ELF-1 (cell line): ENCODE data around the gene ZNF598.

Source experiments
- DNase-seq: peaks from one replicate; pipeline ENCODE4 v3.0.0-alpha.2; 2016; ENCODE audit warnings: low read depth, low spot score

ZNF598 gene

DNA sequence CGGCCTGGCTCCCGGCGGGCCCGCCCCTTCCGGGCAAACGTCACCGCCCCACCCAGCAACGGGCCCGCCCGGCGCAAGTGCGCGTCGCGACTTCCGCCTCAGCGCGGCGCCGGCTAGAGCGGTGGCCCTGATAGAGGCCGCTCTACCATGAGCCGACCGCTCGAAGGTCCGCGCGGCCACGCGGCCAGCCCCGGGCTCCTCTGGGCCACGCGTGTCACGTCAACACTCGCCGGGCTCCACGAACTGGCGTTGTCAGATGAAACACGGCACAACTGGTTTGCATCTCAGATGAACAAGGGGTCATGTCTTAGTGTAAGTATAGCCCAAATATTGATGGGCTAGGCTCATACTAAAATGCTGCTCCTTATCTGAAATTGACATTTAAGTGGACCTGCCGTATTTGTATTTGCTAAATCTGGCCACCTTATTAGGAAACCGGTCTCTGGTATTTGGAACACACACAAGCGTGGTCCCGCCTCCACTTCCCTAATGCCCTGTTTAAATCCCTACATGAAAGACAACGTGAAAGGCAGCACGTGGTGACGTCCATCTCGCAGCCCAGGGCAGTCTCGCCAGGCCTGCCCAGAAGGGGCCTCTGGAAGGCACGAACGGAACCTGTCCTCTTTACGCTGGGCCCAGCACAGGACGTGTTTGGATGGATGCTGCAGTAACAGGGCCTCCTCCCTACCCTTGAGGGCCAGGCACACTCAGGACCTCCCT is at the start of gene ZNF598:
Gene ZNF598 (minus strand): TSS at position 31 of the 720 bp plus-strand sequence.
- peak; percentile 81 for DNase-seq

DNA sequence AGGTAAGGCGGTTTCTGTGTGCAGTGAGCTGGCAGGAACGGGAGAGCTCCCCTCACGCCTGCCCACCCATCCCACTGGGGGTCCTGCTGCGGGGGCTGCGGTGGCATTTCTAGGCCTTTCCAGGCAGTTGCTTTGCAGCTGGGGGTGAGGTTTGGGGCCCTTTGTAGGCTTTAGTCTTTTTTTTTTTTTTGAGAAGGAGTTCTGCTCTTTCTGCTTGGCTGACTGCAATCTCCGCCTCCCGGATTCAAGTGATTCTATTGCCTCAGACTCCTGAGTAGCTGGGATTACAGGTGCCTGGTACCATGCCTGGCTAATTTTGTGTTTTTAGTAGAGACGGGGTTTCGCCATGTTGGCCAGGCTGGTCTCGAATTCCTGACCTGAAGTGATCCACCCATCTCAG is 49.3 kb upstream of the ZNF598 start:
- DNase-seq: no peak

DNA sequence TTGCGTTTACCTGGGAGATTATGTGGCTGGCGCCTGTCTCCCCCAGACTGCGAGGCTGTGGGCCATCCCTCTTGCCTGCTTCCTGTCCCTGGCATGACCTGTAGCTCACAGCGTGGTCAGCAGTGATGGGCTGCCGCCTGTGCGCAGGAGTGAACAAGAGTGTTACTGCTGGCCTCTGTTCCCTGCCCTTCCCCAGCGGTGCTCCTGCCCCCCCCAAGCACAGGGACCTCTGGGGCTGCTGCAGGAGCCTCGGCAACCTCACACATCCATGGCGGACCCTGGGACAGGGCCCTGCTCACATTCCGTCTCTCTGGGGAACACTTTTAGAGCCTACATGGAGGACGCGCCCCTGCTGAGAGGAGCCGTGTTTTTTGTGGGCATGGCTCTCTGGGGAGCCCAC is 48.8 kb upstream of the ZNF598 start:
- no peak for DNase-seq

DNA sequence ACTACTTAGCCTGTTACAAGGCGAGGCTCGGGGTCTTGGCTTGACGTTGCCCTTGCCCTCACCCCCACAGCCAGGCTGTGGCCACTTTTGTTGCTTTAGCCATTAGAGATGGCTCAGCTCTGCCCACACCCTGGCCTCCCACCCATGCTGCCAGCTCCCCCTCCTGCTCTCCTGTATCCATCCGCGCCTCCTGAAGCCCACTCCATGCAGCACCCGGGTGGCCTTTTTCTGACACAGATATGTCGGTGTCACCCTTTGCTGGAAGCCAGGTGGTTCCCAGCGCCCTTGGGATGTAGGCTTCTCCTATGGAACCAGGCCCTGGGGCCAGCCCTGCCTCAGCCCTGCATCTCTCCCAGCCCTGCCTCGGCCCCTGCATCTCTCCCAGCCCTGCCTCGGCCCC is 47.8 kb upstream of the ZNF598 start:
- DNase-seq: no peak

DNA sequence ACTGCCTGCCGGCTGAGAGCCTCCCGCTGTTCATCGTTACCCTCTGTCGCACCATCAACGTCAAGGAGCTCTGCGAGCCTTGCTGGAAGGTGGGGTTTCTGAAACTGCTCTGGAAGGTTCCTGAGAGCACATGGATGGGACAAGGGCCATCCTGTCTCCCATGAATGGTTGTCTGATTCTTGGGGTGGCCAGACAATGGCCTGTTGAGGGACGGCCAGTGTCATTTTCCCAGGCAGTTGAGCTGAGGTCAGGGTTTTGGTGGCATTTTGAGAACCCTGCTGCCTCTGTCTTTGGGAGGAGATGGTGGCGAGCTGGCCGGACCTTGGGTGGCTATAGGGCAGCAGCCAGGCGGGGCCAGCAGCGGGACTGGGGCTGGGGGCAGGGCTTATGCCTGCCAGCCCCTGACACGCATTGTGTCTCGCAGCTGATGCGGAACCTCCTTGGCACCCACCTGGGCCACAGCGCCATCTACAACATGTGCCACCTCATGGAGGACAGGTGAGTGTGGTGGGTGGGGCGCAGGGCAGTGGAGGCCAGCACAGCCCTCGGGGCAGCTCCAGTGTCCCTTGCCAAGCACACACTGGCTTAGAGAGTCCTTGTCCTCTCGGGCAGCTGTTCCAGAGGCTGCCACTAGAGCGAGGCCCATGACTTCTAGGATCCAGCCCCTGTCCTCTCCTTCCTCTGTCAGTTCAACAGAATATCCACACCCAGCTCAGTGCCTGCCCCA is 47.2 kb upstream of the ZNF598 start:
- DNase-seq: peak; percentile 36

DNA sequence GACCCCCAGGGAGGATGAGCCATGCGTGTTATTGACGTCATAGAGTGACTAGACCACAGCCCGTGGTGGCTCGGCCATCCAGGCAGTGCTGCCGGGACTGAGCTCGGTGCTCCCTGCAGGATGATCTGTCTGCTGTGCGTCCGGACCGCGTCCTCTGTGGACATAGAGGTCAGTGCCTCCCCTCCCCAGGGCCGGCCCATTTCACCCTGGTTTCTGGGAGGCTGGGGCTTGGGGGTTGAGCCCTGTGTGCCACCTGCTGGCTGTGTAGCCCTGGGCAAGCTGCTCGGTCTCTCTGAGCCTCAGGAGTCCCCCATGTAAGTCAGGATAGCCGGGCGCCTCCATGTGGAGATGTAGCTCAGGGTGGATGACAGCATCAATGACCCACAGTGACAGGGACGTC is 46.5 kb upstream of the ZNF598 start:
- peak; percentile 20 for DNase-seq

DNA sequence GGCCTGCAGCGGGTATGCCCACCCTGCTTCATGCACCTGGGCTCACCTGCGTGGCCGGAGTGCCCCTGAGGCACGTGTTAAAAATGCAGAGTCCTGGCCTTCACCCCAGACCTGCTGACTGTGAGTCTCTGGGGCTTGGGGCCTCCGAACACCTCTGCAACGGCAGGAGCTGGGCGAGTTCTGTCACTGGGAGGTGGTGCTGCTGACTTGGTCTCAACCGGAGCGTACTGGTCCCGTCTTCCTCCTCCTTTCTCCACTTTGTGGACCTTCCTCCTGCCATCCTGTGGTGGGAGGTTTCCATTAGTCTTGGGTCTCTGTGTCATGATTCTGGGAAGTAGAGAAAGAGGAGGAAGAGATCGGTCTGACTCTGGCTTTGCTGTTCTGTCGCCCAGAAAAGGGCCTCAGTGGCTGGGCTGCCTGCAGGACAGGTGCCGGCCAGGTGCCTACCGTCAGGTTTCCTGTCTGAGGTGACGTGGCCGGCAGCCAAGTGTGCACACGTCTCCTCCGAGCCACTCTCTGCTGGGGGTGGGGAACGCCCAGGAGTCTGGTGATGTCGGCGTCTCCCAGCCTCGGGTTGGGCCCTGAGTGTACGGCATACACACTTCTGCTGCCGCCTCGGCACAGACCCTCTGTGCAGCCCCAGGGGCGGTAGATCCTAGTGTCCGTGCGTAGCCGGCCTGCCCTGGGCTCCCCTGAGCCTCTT is 45.1 kb upstream of the ZNF598 start:
- DNase-seq: no peak

DNA sequence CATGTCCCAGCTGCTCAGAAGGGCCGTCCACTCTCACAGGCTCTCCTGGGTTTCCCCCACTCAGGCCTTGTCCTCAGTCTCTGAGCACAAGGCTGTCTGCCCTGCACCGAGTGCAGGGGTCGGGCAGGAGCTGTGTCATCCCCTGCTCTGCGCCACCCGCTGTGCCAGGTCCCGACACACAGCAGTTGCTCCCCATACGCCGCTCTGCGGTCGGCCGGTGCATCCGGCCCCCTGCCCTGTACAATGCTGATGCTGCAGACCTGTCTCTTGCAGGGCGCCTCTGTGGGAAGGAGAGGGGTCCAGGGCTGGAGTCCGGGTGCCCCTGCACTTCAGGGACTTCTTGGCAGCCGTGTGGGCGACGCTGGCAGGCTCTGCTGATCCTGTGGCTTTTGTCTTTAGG is 44.3 kb upstream of the ZNF598 start:
- DNase-seq: no peak

DNA sequence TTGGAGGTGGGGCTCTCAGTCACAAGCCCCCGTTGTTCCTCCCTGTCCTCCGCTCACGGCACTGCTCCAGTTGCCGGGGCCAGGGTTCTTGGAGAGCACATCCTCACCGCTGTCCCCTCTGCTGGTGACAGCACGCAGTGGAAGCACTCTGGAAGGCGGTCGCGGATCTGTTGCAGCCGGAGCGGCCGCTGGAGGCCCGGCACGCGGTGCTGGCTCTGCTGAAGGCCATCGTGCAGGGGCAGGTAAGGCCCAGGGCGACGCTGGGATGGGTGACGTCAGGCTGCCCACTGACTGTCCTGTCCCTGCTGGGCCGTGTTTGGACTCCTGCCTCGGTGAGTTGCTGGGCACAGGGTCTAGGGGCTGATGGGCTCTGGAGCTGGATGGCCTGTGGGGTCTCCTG is 43.6 kb upstream of the ZNF598 start:
- DNase-seq: no peak

DNA sequence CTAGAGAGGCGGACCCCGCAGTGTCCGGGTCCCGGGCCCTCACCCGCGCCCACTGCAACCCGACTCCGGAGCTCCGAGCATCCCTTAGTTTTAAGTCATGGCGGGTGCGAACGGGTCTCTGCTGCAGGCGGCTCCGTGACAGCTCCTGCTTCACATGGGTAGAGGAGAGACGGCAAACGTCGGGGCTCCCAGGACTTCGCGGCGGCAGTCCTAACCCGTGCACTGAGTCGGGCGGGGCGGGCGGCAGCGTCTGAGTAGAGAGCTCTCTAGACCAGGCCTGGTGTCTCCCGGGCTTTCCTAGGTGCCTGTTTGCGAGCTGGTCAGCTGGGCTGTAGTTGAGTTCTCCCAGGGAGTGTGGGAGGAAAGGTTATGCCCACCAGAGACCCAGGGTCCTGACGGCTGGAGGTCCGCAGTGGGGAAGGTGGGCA is 38.5 kb upstream of the ZNF598 start:
- no peak for DNase-seq

DNA sequence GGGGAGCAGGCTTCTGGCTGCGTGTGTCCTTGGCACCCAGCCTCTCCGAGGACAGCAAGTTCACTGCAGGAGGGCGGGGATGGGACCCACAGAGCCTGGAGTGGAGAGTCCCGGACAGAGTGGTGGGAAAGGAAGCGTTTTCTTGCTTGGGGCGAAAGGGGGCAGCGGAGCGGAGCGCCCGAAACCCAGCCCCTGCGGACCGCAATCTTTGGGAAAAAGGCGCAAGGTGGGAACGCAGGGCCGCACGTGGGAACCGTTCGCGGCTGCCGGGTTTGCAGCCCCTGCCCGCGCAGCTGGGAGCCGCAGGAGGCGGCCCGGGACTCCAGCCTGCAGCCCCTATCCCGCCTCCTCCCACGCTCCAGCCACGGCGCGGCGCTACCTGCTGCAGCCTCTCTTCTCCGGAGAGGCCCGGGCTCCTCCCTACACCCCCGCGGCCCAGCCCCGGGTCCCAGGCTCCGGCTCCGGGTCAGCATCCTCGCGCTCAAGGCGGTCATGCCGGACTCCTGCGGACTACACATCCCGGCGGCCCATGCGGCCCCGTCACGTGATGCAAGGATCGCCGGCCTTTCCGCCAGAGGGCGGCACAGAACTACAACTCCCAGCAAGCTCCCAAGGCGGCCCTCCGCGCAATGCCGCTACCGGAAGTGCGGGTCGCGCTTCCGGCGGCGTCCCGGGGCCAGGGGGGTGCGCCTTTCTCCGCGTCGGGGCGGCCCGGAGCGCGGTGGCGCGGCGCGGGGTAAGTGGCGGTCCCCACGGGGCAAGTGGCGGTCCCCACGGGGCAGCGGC is 37.9 kb upstream of the ZNF598 start, which contains the start of the genes NTHL1 and TSC2:
Gene NTHL1 (minus strand): TSS at position 505 of the 786 bp plus-strand sequence. CDS start 11 bp downstream, at position 494.
Gene TSC2 (plus strand): TSS at position 656 of the 786 bp plus-strand sequence. CDS start 631 bp downstream, outside the sequence.
- peak; percentile 99 for DNase-seq

DNA sequence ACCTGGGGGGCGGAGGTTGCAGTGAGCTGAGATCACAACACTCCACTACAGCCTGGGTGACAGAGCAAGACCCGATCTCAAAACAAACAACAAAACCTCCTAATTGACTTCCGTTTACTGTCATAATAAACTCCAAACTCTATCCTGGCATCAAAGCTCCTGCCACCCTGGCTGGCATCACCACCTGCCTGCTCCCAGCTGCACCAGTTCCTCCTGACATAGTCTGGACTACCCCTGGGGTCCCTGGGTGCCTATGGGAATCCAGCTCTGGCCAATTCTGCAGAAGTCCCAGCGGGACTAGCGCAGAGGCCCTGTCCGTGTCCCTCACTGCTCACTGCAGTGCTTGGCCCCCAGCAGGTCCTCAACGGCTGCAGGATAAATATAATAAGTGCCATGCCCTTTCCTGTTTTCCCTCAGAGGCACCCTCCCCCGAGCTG is 37.3 kb upstream of the ZNF598 start:
- no peak for DNase-seq

DNA sequence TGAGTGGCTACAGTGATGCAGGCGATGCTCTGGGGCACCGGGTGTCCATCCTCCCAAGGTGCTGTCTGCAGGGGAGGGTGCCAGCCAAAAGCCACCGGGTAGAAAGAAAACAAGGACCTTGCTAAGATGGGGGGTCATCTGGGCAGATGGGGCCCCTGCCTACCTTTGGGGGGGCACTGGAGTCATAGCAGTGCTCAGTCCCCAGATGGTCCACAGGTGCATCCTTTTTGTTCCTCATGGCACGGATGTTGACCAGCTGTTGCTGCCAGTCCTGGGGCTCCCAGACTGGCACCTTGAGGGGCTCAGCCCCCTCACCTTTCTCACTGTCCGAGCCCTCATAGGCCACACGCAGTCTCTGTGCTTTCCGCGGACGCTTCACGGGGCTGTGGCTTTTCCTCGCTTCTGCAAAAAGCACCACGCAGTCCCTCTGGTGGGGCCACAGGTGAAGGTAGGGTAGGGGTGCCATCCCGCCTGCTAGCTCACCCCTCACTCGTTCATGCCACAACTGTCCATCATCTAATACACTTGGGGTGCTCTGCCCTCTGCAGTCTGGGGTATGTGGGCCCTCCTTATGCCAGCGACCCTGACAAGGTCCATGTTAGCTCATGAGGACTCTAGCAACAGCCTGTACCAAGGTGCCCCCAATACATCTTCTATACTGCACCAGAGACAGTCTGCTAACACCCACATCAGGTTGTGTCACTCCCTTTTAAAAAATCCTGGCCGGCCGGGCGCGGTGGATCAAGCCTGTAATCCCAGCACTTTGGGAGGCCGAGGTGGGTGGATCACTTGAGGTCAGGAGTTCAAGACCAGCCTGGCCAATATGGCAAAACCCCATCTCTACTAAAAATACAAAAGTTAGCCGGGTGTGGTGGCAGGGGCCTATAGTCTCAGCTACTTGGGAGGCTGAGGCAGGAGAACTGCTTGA is 36.6 kb upstream of the ZNF598 start:
- DNase-seq: no peak

DNA sequence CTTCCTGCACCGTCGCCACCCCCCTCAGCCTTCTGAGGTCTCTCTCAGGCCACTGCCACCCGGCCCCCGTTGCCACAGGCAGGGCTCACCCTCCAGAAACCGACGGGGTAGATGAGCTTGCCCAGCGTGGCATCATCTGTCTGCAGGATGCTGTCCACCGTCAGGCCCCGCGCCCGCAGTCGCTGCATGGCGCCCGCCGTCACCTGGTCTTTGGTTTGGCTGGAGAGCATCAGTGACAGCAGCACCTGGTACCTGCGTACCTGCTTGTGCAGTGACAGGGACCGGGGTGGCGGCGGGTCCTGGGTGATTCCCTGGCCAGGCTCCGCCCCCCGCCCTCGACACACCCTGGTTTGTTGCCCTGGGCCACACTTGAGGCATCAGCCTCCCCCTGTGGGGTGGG is 34.9 kb upstream of the ZNF598 start:
- DNase-seq: no peak

DNA sequence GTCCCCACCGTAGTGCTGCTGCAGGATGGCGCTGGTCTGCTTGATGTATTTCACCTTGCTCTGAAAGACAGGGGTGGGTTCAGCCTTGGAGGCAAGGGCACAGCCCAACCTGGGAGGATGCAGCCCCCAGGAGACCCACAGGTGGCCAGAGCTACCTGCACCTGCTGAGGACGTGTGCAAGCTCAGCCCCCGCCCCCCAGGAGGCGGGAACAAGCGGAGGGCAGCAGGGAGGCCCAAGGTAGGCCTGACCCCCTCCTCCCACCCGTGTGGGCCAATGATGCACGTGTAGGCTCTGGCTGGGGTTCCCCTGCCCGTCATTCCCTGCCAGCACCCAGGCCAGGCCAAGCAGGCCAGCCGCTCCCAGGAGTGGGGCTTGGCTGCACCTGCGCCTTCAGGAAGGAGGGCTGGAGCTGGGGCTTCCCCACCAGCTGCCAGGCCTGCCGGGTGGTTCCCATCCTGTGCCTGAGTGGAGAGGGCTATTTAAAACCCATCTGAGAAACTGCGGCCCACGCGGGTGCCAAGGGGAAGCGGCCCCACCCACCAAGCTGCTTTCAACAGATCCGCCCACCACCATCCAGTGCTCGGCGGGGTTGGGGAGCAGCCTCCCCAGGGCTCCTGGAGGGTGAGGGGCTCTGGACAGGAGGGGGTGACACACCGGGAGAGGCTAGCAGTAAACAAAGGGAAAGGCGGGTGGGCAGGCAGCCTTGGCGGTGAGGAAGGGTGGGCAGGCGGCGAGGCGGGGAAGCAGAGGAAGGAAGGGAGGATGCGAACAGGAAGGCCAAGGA is 34.2 kb upstream of the ZNF598 start:
- DNase-seq: no peak

DNA sequence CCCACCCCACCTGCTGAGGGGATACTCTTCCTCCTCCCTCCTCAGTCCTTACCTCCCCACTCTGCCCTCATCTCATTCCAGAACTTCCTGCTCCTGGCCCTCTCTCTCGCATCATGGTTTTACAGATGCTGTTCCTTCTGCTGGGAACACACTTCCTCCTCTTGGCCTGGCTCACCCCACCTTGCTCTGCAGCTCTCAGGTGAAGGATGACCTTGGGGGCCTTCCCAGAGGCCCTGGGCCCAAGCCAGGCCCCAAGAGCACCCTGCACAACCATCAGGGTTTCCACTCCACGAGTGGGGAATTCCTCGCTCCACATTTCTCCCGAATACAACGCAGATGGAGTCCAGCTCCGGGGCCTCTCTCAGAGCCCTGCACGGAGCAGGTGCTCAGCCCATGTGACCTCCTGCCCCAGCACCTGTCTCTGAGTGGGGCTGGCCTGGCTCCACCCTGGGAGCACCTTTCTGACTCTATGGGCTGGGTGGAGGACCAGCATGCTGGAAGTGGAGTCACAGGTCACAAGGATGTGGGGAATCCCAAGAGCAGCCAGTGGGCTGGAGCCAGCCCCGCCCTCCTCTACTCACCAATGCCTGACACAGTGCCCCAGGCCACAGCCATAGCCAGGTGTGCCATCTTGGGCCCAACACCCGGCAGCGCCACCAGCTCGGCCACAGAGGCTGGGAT is 33.5 kb upstream of the ZNF598 start:
- DNase-seq: no peak

DNA sequence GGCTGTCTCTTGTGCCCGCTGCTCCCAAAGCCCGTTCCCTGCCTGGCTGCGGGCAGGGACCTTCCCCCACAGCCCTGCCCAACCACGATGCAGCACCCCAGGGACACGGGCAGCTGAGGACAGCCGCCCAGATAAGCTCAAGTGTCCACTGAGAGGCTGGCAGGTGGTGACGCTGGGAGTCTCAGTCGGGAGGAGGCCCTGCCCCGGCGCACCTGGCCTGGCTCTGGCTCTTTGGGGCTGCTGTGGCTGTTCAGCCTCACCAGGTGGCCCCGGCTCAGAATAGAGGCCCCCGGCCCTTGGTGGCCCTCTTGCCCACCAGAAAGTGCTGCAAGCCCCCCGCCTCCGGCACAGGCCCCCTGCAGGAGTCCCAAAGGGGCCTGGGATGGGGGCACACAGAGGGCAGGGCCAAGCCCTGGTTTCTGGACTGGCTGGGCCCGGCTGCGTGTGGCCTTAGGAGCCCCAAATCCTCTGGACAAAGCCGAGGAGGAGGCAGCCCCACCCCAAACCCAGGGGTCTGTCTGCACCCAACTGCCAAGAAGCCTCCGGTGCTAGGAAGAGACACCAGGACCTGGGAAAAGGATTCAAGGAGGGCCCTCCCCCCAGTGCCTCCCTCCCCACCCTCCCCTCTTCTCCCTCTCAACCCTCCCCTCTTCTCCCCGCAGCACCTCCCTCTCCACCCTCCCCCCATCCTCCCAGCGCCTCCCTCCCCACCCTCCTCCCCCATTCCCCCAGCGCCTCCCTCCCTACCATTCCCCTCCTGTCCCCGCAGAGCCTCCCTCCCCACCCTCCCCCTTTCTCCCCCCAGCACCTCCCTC is 32.8 kb upstream of the ZNF598 start:
- no peak for DNase-seq
